Central memory CD8-positive, alpha-beta T cell (primary cell): ENCODE measurements around the gene PTPRK.
"Not testable (repeated sequence)": the region's sequence is repeated elsewhere in the genome, so short reads cannot be mapped to it uniquely, and the experiment has no call there.

Source experiments
- ATAC-seq: fragments of 150-1000 bp; cut with Tn5 transposase; replicated peaks from 2 replicates; pipeline ENCODE4 v1.10.0; 2022; ENCODE audit warnings: mild to moderate bottlenecking, moderate FRiP score, moderate number of reproducible peaks; ENCODE audit not compliant: poor library complexity, severe bottlenecking; ENCODE audit errors: extremely low read depth
- DNase-seq, 2 donors: peaks; one replicate each; pipeline ENCODE4 v3.0.0; 2021; ENCODE audit warnings: low spot score in 2 of 2
- H3K27ac Mint-ChIP-seq: one replicate; pipeline ENCODE4 v1.8.0; 2022; ENCODE audit warnings: low read depth, mild to moderate bottlenecking, moderate library complexity, mixed read lengths
- H3K27me3 Mint-ChIP-seq: one replicate; pipeline ENCODE4 v1.8.0; 2022; ENCODE audit warnings: mixed read lengths
- H3K36me3 Mint-ChIP-seq: one replicate; pipeline ENCODE4 v1.8.0; 2022; ENCODE audit warnings: mild to moderate bottlenecking, moderate library complexity, mixed read lengths; ENCODE audit not compliant: insufficient read depth
- H3K4me1 Mint-ChIP-seq: one replicate; pipeline ENCODE4 v1.8.0; 2022; ENCODE audit warnings: mixed read lengths
- H3K4me3 Mint-ChIP-seq: one replicate; pipeline ENCODE4 v1.8.0; 2022; ENCODE audit warnings: mild to moderate bottlenecking, moderate library complexity, mixed read lengths
- H3K9me3 Mint-ChIP-seq: one replicate; pipeline ENCODE4 v1.8.0; 2022; ENCODE audit warnings: mixed read lengths

PTPRK gene

DNA sequence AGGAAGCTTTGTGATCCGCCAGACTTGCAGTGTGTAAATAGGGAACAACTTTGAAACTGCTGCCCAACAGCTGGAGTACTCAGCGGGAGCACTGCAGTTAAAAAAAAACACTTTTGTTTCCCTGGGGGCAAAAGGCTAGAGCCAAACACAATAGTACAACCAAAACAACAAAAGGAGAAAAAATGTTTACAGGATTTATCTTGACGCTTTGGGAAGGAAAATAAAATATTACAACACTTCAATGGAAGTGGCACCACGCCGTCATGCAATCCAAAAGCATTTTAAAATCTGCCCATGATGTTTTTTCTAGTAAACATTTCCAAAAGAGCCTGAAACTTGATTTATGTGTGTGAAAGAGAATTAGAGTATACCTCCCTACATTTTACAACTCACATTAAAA, 26.0 kb downstream of the PTPRK start:
- H3K27me3 Mint-ChIP-seq, result peaks cover 51% of the 10 kb centered on the region

DNA sequence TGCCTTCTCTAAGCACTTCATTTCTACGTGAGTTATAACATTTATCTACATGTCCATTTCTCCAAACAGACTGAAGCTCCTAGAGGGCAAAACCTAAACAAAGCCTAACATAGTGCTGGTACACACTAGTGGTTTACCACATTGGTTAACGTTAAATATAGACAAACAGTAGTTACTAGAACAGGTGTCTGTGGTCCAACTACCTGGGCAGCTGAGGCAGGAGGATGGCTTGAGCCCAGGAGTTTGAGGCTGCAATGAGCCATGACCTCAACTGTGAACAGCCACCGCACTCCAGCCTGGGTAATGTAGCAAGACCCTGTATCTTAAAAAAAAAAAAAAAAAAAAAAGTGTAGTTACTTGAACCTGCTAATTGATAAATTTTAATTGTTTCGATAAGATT, 26.5 kb downstream of the PTPRK start:
- H3K4me3 Mint-ChIP-seq, result no peak overlapping the region
- no peak overlapping the region for H3K27ac Mint-ChIP-seq
- no peaks in the 10 kb centered on the region for H3K4me1 Mint-ChIP-seq
- no peak for DNase-seq
- peaks cover 51% of the 10 kb centered on the region for H3K27me3 Mint-ChIP-seq
- ATAC-seq, result no peak
- H3K9me3 Mint-ChIP-seq, result no peaks in the 10 kb centered on the region
- H3K36me3 Mint-ChIP-seq, result no peaks in the 10 kb centered on the region

More for the DNA sequence above, 26.0 kb downstream of the PTPRK start:
- Mint-ChIP-seq H3K4me3 (no peak overlapping the region), H3K9me3 (no peaks in the 10 kb centered on the region), H3K36me3 (no peaks in the 10 kb centered on the region), H3K27ac (no peak overlapping the region), H3K4me1 (no peaks in the 10 kb centered on the region)
- ATAC-seq (no peak), DNase-seq (no peak)

DNA sequence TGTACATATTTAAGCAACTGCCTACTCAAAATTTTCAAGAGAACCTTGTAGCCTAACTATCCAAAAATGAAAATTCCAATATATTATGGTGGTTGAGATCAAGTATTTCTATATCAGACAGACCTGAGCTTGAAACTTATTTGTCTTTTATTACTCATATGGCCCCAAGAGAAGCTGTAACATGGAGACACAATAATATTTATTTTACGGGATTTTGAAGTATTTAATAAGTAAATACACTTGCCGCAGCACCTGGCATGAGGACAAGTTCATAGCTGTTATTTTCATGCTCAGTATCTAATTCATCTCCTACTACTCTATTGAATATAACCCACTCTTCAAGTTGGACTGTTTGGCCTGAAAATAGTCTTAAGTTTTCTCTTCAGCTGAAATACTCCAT, 28.0 kb downstream of the PTPRK start:
- no peak overlapping the region for H3K4me3 Mint-ChIP-seq

DNA sequence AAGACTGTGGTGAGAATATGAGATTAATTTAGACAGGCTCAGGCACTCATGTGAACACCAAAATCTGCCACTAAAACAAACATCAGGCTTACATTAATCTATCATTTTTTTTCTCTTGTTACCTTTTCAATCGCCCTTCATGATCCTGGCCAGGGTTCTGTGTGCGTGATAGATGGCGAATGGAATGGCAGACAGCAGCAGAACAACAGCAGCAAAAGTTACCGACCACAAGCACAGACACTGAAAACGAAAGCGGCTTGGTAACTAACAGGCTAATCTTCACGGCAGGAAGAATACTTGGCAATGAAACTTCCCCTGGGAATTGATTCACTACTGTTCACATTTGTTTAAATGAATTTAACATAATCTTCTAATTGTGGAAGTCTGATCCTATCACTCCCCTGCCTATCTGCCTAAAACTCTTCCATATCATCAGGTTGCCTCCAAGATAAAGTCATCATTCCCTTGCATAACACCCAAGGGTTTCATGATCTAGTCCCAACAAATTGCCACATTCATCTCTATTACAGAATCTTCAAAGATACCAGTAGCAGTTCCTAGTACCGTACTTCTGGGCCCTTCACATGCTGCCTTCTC, 28.7 kb downstream of the PTPRK start:
- DNase-seq (no peak), ATAC-seq (no peak)
- Mint-ChIP-seq H3K36me3 (no peaks in the 10 kb centered on the region), H3K4me3 (no peak overlapping the region), H3K9me3 (no peaks in the 10 kb centered on the region), H3K4me1 (no peaks in the 10 kb centered on the region), H3K27ac (no peak overlapping the region), H3K27me3 (peaks cover 51% of the 10 kb centered on the region)

More for the DNA sequence above, 28.0 kb downstream of the PTPRK start:
- H3K4me1 Mint-ChIP-seq, result no peaks in the 10 kb centered on the region
- no peak overlapping the region for H3K27ac Mint-ChIP-seq
- ATAC-seq (no peak), DNase-seq (no peak)
- peaks cover 51% of the 10 kb centered on the region for H3K27me3 Mint-ChIP-seq
- no peaks in the 10 kb centered on the region for H3K9me3 Mint-ChIP-seq
- H3K36me3 Mint-ChIP-seq, result no peaks in the 10 kb centered on the region

DNA sequence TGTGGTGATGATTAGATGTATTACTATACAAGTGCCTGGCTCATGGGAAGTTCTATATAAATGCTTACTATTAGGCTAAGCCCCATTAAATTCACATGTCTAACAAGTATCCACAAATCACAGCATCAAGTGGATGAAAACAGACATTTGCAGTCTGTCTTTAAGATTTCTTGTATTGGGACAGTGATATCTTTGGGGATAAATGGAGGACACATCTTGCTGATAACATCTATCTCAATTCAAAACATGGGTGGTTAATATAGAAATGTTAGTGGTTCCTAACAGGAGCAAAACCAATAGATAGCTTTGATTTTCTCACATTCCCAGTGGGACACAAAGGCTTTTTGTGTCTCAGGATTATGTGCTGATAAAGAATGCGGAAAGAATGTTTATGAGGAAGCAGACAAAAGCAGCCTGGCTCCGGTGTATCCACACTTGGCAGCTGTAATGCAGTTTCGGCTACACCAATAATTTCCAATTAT, 29.3 kb downstream of the PTPRK start:
- Mint-ChIP-seq H3K27ac (no peak overlapping the region), H3K9me3 (no peaks in the 10 kb centered on the region), H3K36me3 (no peaks in the 10 kb centered on the region), H3K4me1 (no peaks in the 10 kb centered on the region), H3K4me3 (no peak overlapping the region), H3K27me3 (peaks cover 49% of the 10 kb centered on the region)
- DNase-seq (no peak), ATAC-seq (no peak)

DNA sequence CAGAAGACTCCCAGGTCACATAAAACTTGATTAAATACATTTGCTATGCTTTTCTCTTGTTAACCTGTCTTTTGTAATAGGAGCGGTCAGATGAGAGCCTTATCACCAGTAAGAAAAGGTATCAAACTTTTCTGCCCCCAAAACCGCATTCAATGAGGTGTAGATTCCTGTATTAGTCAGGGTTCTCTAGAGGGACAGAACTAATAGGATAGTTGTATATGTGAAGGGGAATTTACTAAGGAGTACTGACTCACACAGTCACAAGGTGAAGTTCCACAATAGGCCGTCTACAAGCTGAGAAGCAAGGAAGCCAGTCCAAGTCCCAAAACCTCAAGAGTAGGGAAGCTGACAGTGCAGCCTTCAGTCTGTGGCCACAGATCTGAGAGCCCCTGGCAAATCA, 32.7 kb downstream of the PTPRK start:
- ATAC-seq (no peak), DNase-seq (no peak)
- Mint-ChIP-seq H3K27ac (no peak overlapping the region), H3K4me3 (no peak overlapping the region), H3K27me3 (peaks cover 28% of the 10 kb centered on the region), H3K9me3 (no peaks in the 10 kb centered on the region), H3K36me3 (no peaks in the 10 kb centered on the region), H3K4me1 (no peaks in the 10 kb centered on the region)

DNA sequence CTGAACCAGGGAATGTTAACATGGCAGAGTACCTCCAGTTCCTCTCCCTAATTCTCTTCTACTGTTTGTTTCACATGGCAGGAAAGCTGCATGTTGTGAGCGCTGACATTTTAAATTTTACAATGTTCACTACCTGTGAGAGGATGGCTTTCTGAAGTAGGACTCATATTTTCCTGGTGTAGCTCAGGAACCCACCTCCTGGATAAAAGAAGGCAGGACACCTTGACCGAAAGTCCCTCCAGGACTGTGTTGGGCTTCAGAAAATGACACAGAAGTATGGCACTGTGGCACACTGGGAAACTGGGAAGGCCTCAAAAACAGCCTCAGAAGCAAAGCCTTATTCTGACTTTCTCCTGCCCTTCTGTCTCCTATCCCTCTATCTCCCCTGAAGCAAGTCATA, 33.3 kb downstream of the PTPRK start:
- no peak for DNase-seq
- Mint-ChIP-seq H3K9me3 (no peaks in the 10 kb centered on the region), H3K36me3 (no peaks in the 10 kb centered on the region), H3K27ac (no peak overlapping the region), H3K27me3 (peaks cover 21% of the 10 kb centered on the region), H3K4me1 (no peaks in the 10 kb centered on the region), H3K4me3 (no peak overlapping the region)
- ATAC-seq, result no peak

DNA sequence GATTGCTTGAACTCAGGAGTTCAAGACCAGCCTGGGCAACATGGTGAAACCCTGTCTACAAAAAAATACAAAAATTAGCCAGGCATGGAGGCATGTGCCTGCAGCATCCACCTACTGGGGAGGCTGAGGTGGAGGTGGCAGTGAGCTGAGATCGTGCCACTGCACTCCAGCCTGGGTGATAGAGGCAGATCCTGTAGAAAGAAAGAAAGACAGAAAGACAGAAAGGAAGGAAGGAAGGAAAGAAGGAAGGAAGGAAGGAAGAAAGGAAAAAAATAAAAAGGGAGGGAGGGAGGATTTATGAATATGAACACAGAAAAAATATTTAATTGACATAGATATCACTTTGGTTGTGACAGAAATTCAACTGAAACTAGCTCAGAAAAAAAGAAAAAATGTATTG, 33.8 kb downstream of the PTPRK start:
- not testable (repeated sequence) for H3K9me3 Mint-ChIP-seq, H3K4me1 Mint-ChIP-seq, H3K36me3 Mint-ChIP-seq, H3K27ac Mint-ChIP-seq, ATAC-seq, H3K4me3 Mint-ChIP-seq, DNase-seq
- peaks cover 16% of the 10 kb centered on the region for H3K27me3 Mint-ChIP-seq

DNA sequence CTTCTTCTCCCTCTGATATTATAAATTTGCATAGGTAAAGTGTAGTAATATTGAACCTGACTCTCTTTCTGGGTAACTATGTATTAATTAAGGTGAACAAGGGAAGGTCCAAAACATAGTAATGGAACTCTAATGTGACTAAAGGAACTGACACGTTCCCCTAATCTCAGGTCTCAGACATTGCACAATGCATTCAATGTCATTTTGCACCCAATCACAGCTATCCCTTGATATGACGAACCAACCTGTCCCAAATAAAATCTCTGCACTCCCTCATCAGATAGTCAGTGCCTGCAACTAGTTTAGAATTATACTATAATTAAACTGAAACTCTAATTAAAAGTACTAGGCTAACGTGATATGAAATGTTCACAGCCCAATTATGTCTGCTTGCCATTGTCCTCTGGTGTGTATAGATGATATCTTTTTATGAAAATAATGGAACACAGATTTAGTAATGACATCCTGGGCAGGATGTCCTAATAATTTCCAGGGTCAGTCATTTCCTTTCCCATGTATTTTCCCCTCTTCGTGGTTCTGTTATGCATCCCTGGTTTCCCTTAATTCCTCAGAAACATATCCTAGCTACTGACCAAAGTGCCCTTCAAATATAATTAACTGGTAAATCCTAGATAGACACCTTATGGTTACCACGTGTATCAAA, 36.8 kb downstream of the PTPRK start:
- ATAC-seq (no peak), DNase-seq (no peak)
- no peaks in the 10 kb centered on the region for H3K9me3 Mint-ChIP-seq
- H3K36me3 Mint-ChIP-seq, result peaks cover 1% of the 10 kb centered on the region
- no peaks in the 10 kb centered on the region for H3K27me3 Mint-ChIP-seq
- H3K4me1 Mint-ChIP-seq, result no peaks in the 10 kb centered on the region
- H3K4me3 Mint-ChIP-seq, result no peak overlapping the region
- H3K27ac Mint-ChIP-seq, result no peak overlapping the region

DNA sequence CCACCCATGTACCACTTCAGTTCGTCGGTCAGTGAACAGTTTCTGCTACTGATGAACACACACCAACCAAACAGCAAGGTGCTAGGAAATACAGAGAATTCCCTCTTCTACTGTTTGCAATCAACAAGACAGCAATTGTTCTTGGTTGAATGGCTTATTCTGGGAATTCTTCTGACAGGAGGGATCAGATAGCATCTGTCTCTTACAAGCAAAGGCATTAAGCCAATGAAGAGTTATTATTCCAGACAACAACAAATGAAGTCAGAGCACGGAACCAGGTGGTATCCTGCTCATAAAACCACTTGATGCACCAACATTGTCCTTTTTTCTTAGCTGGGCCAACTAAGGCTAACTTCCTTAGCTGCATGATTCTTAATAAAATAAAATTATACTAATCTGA, 37.8 kb downstream of the PTPRK start:
- Mint-ChIP-seq H3K36me3 (peaks cover 1% of the 10 kb centered on the region), H3K9me3 (no peaks in the 10 kb centered on the region), H3K27me3 (no peaks in the 10 kb centered on the region), H3K4me1 (peaks cover 5% of the 10 kb centered on the region), H3K4me3 (no peak overlapping the region), H3K27ac (no peak overlapping the region)
- DNase-seq (no peak), ATAC-seq (no peak)

DNA sequence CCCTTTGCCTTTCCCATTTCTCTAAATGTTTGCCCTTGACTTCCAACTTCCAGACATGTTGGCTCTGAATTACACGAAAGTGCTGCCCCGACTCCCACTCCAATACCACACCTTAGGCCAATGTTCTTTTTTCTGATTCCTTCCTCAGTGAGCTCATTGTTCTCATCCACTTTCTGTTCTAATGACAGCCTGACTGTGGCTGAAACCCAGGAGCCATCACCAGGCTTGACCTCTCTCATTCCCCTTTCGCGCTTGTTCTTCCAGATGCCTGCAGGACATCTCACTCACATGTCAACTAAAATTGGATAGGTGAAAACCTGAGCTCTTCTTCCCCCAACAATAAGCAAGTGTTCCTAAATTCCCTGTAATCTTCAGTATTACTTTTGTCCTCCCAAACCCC, 40.4 kb downstream of the PTPRK start:
- H3K27me3 Mint-ChIP-seq, result no peaks in the 10 kb centered on the region
- H3K4me1 Mint-ChIP-seq, result peaks cover 5% of the 10 kb centered on the region
- no peaks in the 10 kb centered on the region for H3K9me3 Mint-ChIP-seq
- peaks cover 1% of the 10 kb centered on the region for H3K36me3 Mint-ChIP-seq
- H3K4me3 Mint-ChIP-seq, result no peak overlapping the region
- no peak for ATAC-seq
- DNase-seq, result no peak
- no peak overlapping the region for H3K27ac Mint-ChIP-seq

DNA sequence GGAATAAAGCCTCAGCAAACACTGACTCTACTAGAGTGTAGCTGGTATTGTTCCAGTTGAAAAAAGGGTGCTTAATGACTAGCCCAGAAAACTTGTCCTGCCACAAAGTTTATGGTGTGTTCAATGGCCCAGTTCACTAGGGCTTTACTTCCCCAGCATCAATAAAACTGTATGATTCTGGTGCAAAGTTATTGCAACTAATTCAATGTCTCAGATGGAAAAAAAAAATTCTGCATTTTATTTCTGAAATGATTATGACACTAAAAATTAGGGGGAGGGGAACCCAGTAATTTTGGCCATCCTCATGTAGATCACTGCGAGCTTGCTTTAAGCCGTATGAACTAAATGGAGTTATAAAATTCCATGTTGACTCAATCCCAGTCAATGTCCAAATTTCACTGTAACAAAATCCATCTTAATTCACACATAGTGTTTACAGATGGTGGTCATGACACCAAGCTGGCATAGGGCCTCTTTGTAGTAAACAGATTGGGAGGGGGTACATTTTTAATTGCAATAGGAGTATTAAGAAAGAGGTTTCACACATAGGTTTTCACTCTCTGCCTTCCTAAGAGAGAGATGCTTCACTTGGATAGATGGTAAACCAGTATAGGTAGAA, 41.2 kb downstream of the PTPRK start:
- Mint-ChIP-seq H3K36me3 (peaks cover 1% of the 10 kb centered on the region), H3K4me1 (peaks cover 5% of the 10 kb centered on the region), H3K27me3 (no peaks in the 10 kb centered on the region), H3K9me3 (no peaks in the 10 kb centered on the region), H3K4me3 (peak overlapping the region; percentile 59), H3K27ac (no peak overlapping the region)
- DNase-seq, result no peak
- ATAC-seq, result no peak
